Activated CD4-positive, alpha-beta T cell treated with anti-CD3 and anti-CD28 coated beads, Interleukin-2, Interleukin-4, amounts not matched to agents 100 ng/mL and 50 ng/mL, durations not matched to agents 16 hours and 8 hours (primary cell): Measurements from ENCODE around the gene RNF44.
"Not testable (repeated sequence)": the region's sequence is repeated elsewhere in the genome, so short reads cannot be mapped to it uniquely, and the experiment has no call there.

Source experiments
- DNase-seq: peaks from one replicate; pipeline ENCODE4 v3.0.0-alpha.2; 2020; ENCODE audit warnings: low spot score

RNF44 gene

DNA sequence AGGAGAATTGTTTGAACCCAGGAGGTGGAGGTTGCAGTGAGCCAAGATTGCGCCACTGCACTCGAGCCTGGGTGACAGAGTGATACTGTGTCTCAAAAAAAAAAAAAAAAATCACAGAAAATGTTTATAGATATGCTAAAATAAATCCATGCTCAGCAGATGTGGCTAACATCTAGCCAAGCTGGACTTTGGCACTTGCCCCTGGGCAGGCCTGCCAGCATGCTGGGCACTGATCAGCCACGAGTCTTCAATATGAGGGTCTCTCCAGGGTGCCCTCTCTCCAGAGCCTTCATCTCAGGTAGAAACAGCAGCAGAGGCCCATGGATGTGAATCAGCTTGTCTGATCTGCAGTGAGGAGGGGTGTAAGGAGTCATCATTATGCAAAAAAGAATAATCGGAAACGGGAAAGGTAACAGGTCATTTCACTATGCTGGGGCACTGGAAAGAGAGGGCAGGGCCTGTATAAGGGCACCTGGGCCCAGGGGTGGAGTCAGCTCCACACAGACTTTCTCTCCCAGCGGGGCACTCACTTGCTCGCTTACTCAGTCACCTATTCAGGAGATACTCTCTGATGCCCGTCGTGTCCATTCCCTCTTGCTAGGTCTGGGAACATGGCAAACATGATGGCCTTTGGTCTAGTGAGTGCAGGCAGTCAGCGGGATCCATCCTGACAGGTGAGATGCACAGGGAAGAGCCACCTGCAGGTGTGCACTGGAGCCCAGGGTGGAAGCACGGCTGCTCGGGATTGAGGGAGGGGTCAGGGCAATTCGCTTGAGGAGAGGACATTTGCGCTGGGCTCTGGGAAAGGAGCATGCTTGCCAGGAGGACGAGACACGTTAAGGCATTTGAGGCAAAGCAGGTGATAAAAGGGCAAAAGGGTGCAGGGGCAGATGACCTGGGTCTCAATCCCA is 17.1 kb downstream of the RNF44 start:
- DNase-seq: no peak

DNA sequence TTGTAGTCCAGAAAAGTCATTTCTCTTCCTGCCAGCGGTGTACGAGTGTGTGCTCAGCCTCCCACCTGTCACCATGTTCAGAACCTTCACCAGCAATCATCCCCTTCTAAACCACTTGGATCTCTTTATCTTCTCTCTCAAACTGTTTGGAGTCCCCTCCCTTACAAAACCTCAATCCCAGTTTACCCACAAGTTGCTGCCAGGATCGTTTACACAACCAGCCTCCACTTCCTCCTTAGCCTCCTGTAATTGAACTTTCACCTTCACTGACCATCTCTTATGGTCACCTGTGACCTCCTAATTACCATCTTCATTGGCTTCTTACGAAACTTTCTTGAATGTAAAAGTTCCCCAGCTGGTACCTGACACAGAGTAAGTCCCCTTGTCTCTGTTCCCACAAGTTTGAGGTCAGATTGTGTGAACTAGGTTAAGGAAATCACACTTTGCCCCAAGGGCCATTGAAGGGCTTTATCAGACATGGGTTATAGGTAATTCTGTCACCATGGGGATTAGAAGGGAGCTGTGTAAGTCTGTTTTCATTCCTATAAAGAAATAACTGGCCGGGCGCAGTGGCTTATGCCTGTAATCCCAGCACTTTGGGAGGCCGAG is 20.0 kb downstream of the RNF44 start:
- no peak for DNase-seq

DNA sequence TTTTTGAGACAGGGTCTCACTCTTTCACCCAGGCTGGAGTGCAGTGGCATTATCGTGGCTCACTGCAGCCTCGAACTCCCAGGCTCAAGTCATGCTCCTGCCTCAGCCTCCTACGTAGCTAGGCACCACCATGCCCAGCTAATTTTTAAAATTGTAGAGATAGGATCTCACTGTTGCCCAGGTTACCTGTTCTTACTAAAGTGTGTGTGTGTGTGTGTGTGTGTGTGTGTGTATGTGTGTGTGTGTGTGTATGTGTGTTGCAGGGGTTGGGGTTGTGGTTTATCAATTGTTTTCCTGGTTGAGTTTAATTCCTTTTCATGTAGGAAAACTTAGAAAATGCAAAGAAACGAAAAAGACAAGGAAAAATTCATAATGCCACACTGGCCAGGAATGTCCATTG is 21.8 kb downstream of the RNF44 start:
- no peak for DNase-seq

DNA sequence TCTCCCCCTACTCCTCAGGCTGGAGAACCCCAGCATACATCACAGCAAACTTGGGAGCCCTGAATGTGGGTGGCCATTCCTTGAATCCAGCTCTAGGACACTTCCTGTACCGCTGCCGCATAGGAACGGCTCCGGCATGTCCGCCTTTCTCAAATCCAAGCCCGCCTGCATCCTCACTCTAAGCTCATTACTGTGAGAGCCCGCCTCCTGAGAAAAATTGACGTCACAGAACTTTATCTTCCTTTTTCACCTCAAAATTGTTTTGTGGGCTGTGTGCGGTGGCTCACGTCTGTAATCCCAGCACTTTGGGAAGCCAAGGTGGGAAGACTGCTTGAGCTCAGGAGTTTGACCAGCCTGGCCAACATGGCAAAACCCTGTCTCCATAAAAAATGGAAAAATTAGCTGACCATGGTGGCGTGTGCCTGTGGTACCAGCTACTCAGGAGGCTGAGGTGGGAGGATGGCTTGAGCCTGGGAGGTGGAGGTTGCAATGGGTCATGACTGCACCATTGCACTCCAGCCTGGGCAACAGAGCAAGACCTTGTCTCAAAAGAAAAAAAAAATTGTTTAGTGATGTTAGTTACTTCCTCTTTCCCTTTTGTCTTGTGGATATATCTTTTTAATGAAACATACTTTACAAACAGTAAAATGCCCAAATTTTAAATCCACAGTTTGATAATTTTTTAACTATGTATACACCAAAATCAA is 22.8 kb downstream of the RNF44 start:
- DNase-seq: no peak

GRCh38 chr5:176513788-176514187 is 23.4 kb downstream of the RNF44 start:
- no peak for DNase-seq

DNA sequence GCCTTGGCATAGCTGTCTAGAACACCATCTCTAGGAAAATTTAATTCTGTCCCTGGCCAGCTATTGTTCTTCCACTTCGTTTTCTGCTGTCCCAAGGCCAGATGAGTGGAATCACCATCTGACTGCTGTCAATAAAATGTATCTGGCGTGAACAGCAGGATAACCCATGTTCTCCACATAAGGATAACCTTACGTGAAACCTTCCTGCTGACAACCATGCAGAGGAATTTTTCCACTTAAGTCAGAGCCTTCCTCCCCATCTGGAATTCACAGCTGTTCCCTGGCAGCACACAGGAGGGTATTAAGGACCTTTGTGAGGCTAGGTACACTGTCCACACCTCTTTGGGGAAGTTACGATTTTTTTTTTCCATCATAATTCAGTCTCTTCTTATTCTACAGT is 28.6 kb downstream of the RNF44 start:
- DNase-seq: no peak

- no peak for DNase-seq
Observed at GRCh38 chr5:176507911-176508310, 29.3 kb downstream of the RNF44 start.

- no peak for DNase-seq
Observed at GRCh38 chr5:176503496-176503895, 33.7 kb downstream of the RNF44 start.

DNA sequence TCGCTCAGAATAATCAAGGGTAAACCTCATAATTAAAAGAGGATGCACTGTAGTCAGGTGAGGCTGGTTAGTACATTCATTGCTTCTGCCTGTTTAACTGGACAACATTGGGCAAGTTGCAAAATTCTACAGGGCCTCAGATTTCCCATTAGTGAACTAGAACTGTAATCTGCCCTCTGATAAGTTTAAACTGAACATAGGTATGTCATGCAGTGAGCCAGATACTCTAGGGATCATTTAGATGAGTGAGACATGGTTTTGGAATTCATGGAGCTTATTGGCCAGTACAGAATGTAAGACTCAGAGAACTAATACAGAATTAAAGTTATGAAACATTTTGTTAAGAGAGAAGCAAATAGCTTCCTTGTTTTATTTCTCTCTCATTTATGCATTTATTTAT is 35.9 kb downstream of the RNF44 start:
- DNase-seq: no peak

DNA sequence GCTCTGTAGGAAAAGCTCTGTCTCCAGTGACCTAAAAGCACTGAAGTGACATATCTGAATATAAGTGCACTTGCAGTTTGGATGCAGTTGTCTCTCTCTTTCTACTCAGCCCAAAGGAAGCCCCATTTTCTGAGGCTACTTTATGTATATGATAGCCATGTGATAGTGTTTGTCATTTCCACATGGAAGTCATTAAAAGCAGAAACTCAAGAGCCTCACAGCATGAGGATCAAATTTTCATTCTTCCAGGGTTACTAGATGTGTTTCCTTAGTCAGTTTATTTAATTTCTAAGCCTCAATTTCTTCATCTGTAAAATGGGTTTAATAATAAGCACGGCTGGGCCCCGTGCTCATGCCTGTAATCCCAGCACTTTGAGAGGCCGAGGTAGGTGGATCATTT is 36.7 kb downstream of the RNF44 start:
- no peak for DNase-seq

DNA sequence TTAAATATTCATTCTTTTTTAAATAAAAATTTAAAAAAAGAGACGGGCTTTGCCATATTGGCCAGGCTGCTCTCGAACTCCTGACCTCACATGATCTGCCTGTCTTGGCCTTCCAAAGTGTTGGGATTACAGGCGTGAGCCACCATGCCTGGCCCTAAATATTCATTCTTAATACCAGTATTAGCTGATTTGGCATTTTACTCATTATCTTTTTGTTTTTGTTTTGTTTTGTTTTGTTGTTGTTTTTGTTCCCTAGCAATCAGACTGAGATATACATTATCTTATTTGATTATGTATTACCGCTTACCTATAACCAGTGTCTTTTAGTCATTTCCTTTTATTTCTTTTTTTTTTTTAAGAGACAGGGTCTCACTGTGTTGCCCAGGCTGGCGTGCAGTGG is 37.9 kb downstream of the RNF44 start:
- no peak for DNase-seq

DNA sequence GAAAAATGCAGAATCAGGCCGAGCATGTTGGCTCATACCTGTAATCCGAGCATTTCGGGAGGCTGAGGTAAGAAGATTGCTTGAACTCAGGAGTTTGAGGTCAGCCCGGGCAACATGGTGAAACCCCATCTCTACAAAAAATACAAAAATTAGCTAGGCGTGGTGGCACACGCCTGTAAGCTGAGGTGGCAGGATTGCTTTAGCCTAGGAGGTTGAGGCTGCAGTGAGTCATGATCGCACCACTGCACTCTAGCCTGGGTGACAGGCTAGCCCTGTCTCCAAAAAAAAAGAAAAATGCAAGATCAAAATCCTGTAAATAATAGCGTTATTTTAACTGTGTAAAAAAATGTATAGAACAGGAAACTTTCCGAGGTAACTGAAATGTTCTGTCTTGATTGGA is 39.4 kb downstream of the RNF44 start:
- no peak for DNase-seq

- no peak for DNase-seq
Observed at GRCh38 chr5:176492431-176492830, 44.8 kb downstream of the RNF44 start.

GRCh38 chr5:176491901-176492300 is 45.3 kb downstream of the RNF44 start:
- DNase-seq: no peak

DNA sequence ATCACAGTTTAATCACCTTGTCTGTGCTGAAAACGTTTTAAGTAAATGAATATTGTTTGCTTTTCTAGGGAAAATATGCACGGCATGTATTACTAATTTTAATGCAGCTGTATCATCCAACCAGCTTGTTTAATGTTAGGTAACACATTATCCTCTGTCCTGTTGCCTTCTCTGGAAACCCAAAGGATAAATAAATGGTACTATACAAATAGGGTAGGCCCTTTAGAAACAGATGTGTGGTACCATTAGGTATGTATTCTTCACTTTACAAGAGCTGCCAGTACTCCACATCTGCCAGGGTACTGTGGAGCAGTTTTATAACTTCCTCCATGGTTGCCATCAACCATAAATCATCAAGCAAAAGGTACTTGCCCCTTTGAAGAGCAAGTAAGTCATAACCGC is 46.1 kb downstream of the RNF44 start:
- DNase-seq: no peak

DNA sequence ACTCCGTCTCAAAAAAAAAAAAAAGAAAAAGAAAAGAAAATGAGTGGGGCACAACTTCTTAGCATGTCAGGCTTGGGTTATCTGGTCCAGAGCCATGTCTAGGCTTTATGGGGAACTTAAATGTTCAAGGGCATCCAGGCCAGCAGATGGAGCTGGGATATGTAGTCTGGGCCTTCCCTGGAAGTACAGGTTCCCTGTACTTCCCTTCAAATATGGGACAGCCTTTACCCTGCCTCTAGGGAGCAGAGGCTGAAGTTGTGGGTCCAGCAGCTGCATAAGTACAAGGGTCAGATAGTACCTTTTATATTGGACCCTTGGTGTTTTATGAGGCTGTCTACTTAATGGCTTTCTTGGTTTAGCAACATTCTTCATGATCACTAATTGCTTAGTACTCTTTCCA is 46.9 kb downstream of the RNF44 start:
- no peak for DNase-seq

DNA sequence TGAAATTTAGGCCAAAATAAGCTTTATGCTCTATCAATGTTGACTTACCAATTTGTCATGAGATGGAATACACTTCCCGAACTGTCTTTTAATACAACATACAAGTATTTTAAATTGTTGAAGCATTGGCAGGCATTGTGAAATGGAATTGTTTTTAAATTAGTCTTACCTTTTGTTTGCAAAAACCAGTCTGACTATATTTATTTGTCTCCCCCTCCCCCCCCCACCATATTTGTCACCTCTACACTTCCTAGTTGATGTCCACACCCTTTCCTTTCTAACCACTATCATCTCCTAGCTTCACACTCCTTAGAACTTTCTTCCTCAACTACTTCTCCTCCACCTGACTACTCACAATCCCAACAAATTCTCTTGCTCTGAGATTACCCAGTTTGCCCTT is 48.1 kb downstream of the RNF44 start:
- DNase-seq: no peak

GRCh38 chr5:176487160-176487559 is 50.0 kb downstream of the RNF44 start:
- DNase-seq: not testable (repeated sequence)

DNA sequence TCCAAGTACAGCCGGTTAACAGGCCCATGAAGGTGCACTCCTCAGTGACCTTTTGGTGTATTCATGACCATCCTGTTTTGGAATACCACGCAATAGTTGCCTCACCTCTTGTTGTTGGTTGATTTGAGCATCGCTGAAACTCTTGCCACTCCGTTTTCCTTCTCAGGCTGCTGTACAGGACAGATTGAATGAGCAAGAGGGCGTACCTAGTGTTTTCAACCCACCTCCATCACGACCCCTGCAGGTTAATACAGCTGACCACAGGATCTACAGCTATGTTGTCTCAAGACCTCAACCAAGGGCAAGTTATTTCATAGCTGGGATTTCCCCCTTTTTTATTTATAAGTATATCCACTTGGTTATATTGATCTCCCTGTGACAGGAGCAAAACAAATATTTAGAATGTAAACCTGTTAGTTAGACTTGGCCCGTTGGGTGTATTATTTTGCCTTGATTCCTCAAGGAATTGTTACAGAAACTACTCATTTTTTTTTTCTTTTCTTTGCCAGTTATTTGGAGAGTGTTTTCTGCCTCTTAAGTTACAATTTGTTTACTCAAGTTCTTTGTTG is 50.9 kb downstream of the RNF44 start:
- DNase-seq: no peak

- no peak for DNase-seq
Observed at GRCh38 chr5:176485176-176485575, 52.0 kb downstream of the RNF44 start.

DNA sequence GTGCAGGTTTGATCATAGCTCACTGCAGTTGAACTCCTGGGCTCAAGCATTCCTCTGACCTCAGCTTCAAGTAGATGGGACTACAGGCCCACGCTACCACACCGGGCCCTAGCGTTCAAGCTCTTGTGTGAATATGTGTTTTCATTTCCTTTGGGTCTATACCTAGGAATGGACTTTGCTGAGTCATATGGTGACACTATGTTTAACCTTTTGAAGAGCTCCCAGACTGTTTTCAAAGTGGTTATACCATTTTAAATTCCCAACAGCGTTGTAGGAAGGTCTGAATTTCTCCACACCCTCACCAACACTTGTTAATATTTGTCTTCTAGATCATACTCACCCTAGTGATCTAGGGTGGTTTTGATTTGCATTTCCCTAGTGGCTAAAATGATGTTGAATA is 55.5 kb downstream of the RNF44 start:
- peak; percentile 27 for DNase-seq
